Spleen (tissue), 11 donors: ENCODE results near the gene ANKRD60. TPM values are rescaled to one million over a fixed set of nuclear protein-coding genes. Genes with fewer than 3 reads are reported as not detected.

ENCODE experiments used
- DNase-seq: peaks from one replicate; pipeline ENCODE4 v3.0.0-alpha.2; 2020
- H3K27ac ChIP-seq, 8 donors: fragments of 200-600 bp; sonication (generic) in 7 of 8; 1 replicate in 4 of 8; 2 replicates in 4 of 8; pipeline versions ENCODE4 v1.5.0 to v1.8.0; 2016 to 2021; ENCODE audit warnings: inconsistent platforms in 4 of 8, mild to moderate bottlenecking in 4 of 8, moderate library complexity in 1 of 8
- H3K27me3 ChIP-seq, 7 donors: fragments of 200-600 bp; sonication (generic) in 6 of 7; replicated peaks in 1 of 7; 1 replicate in 4 of 7; 2 replicates in 3 of 7; pipeline versions ENCODE4 v1.5.0 to v1.8.0; 2016 to 2021; ENCODE audit warnings: inconsistent platforms in 3 of 7, mild to moderate bottlenecking in 1 of 7
- H3K36me3 ChIP-seq, 6 donors: fragments of 200-600 bp; sonication (generic) in 5 of 6; 1 replicate in 4 of 6; 2 replicates in 2 of 6; pipeline versions ENCODE4 v1.5.0 to v1.8.0; 2016 to 2021; ENCODE audit warnings: inconsistent platforms in 2 of 6
- H3K4me1 ChIP-seq, 6 donors: fragments of 200-600 bp; sonication (generic) in 5 of 6; 1 replicate in 3 of 6; 2 replicates in 3 of 6; pipeline versions ENCODE4 v1.5.0 to v1.8.0; 2016 to 2021; ENCODE audit warnings: inconsistent platforms in 3 of 6
- H3K4me3 ChIP-seq, 8 donors: fragments of 200-600 bp; sonication (generic) in 7 of 8; 1 replicate in 4 of 8; 2 replicates in 4 of 8; pipeline versions ENCODE4 v1.5.0 to v1.8.0; 2016 to 2021; ENCODE audit warnings: inconsistent platforms in 4 of 8, mild to moderate bottlenecking in 4 of 8, moderate library complexity in 2 of 8
- H3K9me3 ChIP-seq, 8 donors: fragments of 200-600 bp; sonication (generic) in 7 of 8; 1 replicate in 4 of 8; 2 replicates in 4 of 8; pipeline versions ENCODE4 v1.5.0 to v1.8.0; 2016 to 2021; ENCODE audit warnings: inconsistent platforms in 4 of 8
- CTCF ChIP-seq, 11 experiments: fragments of 200-600 bp in 7 of 11; fragments of 450-650 bp in 4 of 11; sonication (generic) in 4 of 11; IDR thresholded peaks in 8 of 11; conservative IDR thresholded peaks in 3 of 11; 1 replicate in 7 of 11; 2 replicates in 4 of 11; pipeline versions ENCODE4 v1.4.0 to v1.8.0; 2016 to 2021; ENCODE audit warnings: antibody characterized with exemption in 11 of 11, inconsistent platforms in 4 of 11, mild to moderate bottlenecking in 1 of 11
- POLR2A ChIP-seq, 3 donors: fragments of 450-650 bp; IDR thresholded peaks; one replicate each; pipeline ENCODE4 v1.5.1; 2017; ENCODE audit warnings: antibody characterized with exemption in 3 of 3, mild to moderate bottlenecking in 1 of 3
- POLR2AphosphoS5 ChIP-seq, 3 donors: sonication (generic); formaldehyde crosslinking; IDR thresholded peaks; one replicate each; pipeline ENCODE4 v1.5.1; 2017; ENCODE audit warnings: antibody characterized with exemption in 3 of 3
- WGBS, 5 donors: extraction: QIAGEN DNeasy Blood & Tissue Kit in 3 of 5; methylation state at CpG; one replicate each; pipeline versions ENCODE4 v1.1.5 to v1.1.7; 2013 to 2018; 5-methylcytosine and 5-hydroxymethylcytosine counted together
- intact Hi-C: fragments of 100-400 bp; cut with DNase I; formaldehyde crosslinking; loops from one replicate; pipeline ENCODE4 v1.15.0; 2023; ENCODE audit warnings: low total_unique reads
- polyA plus RNA-seq, 3 donors: library from polyadenylated mRNA; stranded (reverse); fragments of 200-250 nt; gene quantifications; one replicate each; pipeline ENCODE4 v1.2.1, GENCODE V29; 2013
- total RNA-seq, 7 donors: library from RNA; depleted of rRNA in 3 of 7; stranded (reverse); fragments of >200 nt in 3 of 7; fragmentation: NEBNext Ultra II Directional in 4 of 7; extraction: Animal tissue kit (Norgen Biotek cat#: 25700) in 4 of 7; gene quantifications; one replicate each; pipeline versions ENCODE4 v1.1.0 to v1.2.1, GENCODE V29; 2016 to 2021
- donor health status: healthy with polysubstance abuse.
- donor health status: DM: no; HTN: no; CAD: no; lungs with moderate emphysema.
- donor health status: DM: no; HTN: no; CAD: no.
- donor health status: Bipolar disorder and iron deficiency.
- donor health status: healthy.
- donor health status: DM: no; HTN: no; CAD: no.
- donor health status: DM: yes; HTN: yes; CAD: no.

ANKRD60 gene
- total and polyA plus RNA-seq, 10 donors: not detected

GRCh38 chr20:58212636-58213035 lies 15.8 kb downstream of the ANKRD60 start:
- 72 to 84% (median 80%) methylated on average over 17 of the region's 17 CpGs for WGBS, 5 donors
- TF ChIP-seq CTCF (IDR thresholded peaks at IDR 0.05 in 8 of 11, conservative IDR thresholded peaks at IDR 0.05 in 3 of 11): no peak
- no peak for TF ChIP-seq POLR2AphosphoS5 (IDR thresholded peaks at IDR 0.05)
- no peak for TF ChIP-seq POLR2A (IDR thresholded peaks at IDR 0.05)
- H3K36me3 ChIP-seq: no peaks in the 10 kb centered on the region
- no peak overlapping the region for H3K4me3 ChIP-seq
- intact Hi-C loops: no loop called here
- H3K4me1 ChIP-seq: peaks cover 0 to 11% (median 5%) of the 10 kb centered on the region in 6 donors
- H3K27me3 ChIP-seq: peaks cover 0 to 41% (median 11%) of the 10 kb centered on the region in 7 donors
- H3K9me3 ChIP-seq: no peaks in the 10 kb centered on the region
- no peak overlapping the region for H3K27ac ChIP-seq
- peak; percentile 31 for DNase-seq

- H3K4me1 ChIP-seq: peaks cover 0 to 11% (median 5%) of the 10 kb centered on the region in 6 donors
- no peak overlapping the region for H3K27ac ChIP-seq
- H3K9me3 ChIP-seq: no peaks in the 10 kb centered on the region
- no peak for DNase-seq
- WGBS, 5 donors: 77 to 90% (median 81%) methylated on average over 7 of the region's 7 CpGs
- no peaks in the 10 kb centered on the region for H3K36me3 ChIP-seq
- TF ChIP-seq POLR2A (IDR thresholded peaks at IDR 0.05): no peak
- no peak for TF ChIP-seq CTCF (IDR thresholded peaks at IDR 0.05 in 8 of 11, conservative IDR thresholded peaks at IDR 0.05 in 3 of 11)
- no peak for TF ChIP-seq POLR2AphosphoS5 (IDR thresholded peaks at IDR 0.05)
- intact Hi-C loops: loop anchor here (2.0 kb wide), 1 partner anchor 614 kb away; no protein-coding TSS in a partner anchor
- H3K4me3 ChIP-seq: no peak overlapping the region
- peaks cover 0 to 34% (median 11%) of the 10 kb centered on the region in 7 donors for H3K27me3 ChIP-seq
Observed at GRCh38 chr20:58210398-58210747, 18.1 kb downstream of the ANKRD60 start.

- Histone ChIP-seq H3K9me3 (no peaks in the 10 kb centered on the region), H3K4me1 (peaks cover 0 to 11% (median 5%) of the 10 kb centered on the region in 6 donors), H3K4me3 (no peak overlapping the region), H3K36me3 (no peaks in the 10 kb centered on the region), H3K27ac (no peak overlapping the region), H3K27me3 (peaks cover 0 to 35% (median 11%) of the 10 kb centered on the region in 7 donors)
- intact Hi-C loops: loop anchor here (2.0 to 5.0 kb wide), 2 partner anchors 613 to 698 kb away; no protein-coding TSS in a partner anchor
- TF ChIP-seq POLR2A (IDR thresholded peaks at IDR 0.05) (no peak), POLR2AphosphoS5 (IDR thresholded peaks at IDR 0.05) (peak in 2 of 3 donors; percentile 56 to 74), CTCF (IDR thresholded peaks at IDR 0.05 in 8 of 11, conservative IDR thresholded peaks at IDR 0.05 in 3 of 11) (peak; percentile 98 to 100 (median 100))
- DNase-seq: peak; percentile 97
- WGBS, 5 donors: 5 to 13% (median 7%) methylated on average over 32 to 46 of the region's 46 CpGs
Observed at GRCh38 chr20:58209652-58210397, 18.6 kb downstream of the ANKRD60 start.

- 80 to 89% (median 88%) methylated on average over 7 to 8 of the region's 8 CpGs for WGBS, 5 donors
- intact Hi-C loops: loop anchor here (5.0 kb wide), 1 partner anchor 697 kb away; no protein-coding TSS in a partner anchor
Observed at GRCh38 chr20:58208944-58209343, 19.5 kb downstream of the ANKRD60 start.

More at GRCh38 chr20:58208944-58209343, 19.5 kb downstream of the ANKRD60 start:
- Histone ChIP-seq H3K4me1 (peaks cover 0 to 11% (median 5%) of the 10 kb centered on the region in 6 donors), H3K27ac (no peak overlapping the region), H3K36me3 (no peaks in the 10 kb centered on the region), H3K27me3 (peaks cover 0 to 32% (median 11%) of the 10 kb centered on the region in 7 donors), H3K4me3 (no peak overlapping the region), H3K9me3 (no peaks in the 10 kb centered on the region)
- TF ChIP-seq POLR2AphosphoS5 (IDR thresholded peaks at IDR 0.05): no peak
- TF ChIP-seq CTCF (IDR thresholded peaks at IDR 0.05 in 8 of 11, conservative IDR thresholded peaks at IDR 0.05 in 3 of 11): no peak
- TF ChIP-seq POLR2A (IDR thresholded peaks at IDR 0.05): no peak
- no peak for DNase-seq
